HG02970 (cell line): ENCODE measurements around the gene MACROD2.
A peak's percentile ranks its signal among the peaks of the same experiment; 100 is the strongest.
"Not testable (repeated sequence)": the region's sequence is repeated elsewhere in the genome, so short reads cannot be mapped to it uniquely, and the experiment has no call there.

ENCODE experiments used
- ATAC-seq: cut with Tn5 transposase; IDR thresholded peaks from one replicate; pipeline ENCODE4 v1.9.1; 2021; ENCODE audit warnings: mild to moderate bottlenecking, moderate library complexity, moderate number of reproducible peaks; ENCODE audit not compliant: unreplicated experiment, low FRiP score

MACROD2 gene

DNA sequence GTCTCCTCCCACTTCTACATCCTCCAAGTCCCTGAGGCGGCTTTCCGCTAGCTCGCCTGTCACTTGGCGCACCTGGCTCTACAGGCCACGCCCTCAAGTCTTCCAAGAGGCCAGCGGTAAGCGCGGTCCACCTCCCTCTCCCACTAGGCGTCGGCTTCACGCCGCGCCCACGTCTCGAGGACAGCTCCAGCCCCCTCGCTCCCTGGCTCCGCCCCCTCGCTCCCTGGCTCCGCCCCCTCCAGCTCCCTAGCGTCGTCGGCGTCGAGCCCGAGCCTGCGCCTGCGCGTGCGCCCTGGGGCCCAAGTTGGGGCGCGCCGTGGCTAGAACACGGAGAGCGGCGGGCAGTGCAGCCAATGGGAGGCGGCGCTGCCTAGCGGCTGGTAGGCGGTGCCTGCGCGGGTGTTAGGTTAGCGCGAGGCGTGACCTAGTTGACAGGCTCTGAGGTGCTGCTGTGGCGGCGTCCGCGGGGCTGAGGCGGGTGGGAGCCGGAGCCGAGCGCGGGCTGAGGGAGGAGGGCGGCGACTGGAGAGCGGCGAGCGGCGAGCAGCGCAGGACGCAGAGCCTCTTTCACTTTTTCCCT is at the start of gene MACROD2:
Gene MACROD2 (plus strand): TSS at position 431 of the 580 bp plus-strand sequence.
- no peak for ATAC-seq

DNA sequence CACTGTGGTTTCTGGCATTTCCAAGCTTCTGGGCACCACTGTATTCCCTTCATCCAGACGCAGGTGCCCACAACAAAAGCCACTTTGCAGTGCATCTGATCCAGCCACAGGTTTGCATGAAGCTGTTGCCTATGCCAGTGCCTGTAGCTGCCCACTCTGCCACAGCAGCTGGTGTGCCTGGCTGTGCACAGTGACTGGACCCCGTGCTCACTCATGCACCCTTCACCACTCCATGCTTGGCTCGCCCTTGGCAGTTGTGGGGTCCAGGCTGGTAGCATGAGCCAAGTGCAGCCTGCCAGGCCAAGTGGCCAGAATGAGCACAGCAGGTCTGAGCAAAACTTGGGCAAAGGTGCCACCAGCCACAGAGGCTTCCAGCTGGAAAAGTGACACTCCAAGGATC is 47.6 kb upstream of the MACROD2 start:
- no peak for ATAC-seq

DNA sequence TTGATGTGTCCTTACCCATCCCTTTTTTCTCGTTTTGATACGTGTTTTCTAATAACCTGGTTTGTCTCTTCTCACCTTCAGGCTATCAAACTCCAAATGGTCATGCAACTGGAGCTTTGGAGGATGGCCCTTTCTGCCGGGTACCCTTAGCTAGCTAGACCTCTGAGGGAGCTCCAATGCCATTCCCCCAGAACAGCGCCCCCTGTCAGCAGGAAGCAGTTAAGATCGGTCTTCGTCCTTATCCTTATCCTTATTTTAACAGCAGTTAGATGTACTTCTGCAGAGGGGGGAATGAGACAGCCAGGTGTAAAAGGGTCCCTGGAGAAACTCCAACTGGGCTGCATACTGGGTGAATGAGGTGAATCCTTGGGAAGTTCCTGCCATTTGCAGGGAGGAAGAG is 42.1 kb upstream of the MACROD2 start:
- ATAC-seq, result no peak

DNA sequence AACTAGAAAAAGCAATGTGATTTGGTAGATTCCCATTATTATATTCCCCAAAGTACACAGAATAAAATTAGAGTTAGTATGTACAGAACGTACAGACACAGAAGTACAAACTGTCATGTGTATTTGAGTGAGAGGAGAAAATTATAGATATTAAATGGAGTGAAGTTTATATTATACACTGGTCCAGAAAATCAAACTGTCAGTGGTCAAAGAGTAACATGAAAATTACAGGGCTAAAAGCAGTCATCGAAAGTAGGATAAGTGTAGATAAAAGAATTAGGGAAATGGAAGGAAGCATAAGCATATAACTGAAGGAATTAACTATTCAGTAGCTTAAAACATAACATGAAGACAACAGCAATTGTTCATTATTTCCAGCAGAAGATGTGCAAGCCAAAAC is 35.2 kb upstream of the MACROD2 start:
- no peak for ATAC-seq

DNA sequence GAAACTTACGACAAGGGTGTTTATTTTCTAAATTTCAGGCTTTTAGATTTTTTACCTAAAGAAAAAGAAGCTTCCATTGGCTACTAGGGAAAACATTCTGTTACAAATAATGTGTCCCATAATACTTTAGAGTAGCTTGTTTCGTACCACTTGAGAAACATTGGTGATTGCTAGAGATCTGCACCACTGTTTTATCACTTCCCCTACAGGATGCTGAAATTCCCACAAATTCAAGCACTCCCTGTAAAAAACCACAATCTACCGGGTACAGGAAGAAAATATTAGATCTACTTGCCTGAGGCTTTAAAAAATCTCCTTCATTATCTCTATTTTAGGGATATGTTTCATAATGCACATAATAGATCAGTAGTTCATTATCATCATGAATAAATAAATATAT is 34.8 kb upstream of the MACROD2 start:
- no peak for ATAC-seq

DNA sequence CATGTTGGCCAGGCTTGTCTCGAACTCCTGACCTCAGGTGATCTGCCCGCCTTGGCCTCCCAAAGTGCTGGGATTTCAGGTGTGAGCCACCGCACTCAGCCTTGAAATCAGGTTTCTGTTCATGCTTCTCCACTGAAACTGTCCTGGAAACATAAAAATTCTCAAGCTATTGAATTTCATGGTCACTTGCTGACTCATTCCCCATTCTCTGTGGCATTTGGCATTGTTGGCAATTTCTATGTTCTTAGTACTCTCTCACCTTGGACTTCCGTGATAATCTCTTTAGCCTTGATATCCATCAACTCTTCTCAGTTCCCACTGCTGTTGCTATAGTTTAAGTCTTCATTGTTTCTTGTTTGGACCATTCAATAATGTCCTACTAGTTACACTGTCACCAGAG is 11.1 kb upstream of the MACROD2 start:
- ATAC-seq, result no peak

DNA sequence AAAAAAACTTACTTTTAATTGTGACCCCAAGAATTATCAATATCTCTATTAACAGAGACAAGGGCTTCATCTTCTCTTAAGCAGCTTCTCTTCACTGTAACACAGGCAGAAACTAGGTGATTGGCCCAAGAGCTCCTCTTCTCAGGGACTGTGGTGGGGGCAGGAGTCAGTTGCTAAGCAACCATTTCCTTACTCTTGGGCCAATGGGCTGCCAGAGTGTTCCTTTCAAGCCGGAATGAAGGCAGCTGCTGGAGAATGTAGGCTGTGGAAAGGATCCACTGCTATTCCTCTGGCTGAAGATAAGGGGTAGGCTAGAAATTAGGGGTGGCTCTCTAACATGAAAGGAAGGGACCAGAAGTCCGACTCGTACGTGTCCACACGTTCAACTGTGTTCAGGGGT is 4.9 kb upstream of the MACROD2 start, which contains the start of gene SEL1L2:
Gene SEL1L2 (minus strand): TSS at position 150 of the 400 bp plus-strand sequence. CDS start 80 bp downstream, at position 70.
- no peak for ATAC-seq

DNA sequence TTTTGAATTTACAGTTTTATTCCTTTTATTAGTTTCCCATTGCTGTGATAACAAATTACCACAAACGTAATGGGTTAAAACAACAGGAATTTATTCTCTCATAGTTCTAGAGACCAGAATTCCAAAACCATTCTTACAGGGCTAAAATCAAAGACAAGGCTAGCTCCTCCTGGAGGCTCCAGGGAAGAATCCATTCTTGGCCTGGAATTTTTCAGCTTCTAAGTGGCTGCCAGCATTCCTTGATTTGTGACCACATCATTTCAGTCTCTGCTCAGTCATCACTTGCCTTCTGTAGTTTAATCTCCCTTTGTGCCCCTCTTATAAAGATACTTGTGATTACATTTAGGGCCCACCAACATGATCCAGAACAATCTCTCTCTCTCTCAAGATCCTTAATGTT is 4.0 kb upstream of the MACROD2 start:
- ATAC-seq, result no peak

DNA sequence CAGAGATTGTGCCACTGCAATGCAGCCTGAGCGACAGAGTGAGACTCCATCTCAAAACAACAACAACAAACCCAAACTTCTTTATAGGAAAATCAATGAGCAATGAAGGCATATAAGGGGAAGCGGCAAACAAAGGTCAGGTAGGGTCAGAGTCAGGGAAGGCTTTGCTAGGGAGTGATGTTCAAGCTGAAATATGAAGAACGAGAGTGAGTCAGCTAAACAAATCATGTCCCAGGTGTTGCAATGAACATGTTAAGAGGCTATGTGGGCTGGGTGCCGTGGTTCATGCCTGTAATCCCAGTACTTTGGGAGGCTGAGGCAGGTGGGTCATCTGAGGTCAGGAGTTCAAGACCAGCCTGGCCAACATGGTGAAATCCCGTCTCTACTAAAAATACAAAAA is 3.4 kb upstream of the MACROD2 start:
- ATAC-seq, result not testable (repeated sequence)

DNA sequence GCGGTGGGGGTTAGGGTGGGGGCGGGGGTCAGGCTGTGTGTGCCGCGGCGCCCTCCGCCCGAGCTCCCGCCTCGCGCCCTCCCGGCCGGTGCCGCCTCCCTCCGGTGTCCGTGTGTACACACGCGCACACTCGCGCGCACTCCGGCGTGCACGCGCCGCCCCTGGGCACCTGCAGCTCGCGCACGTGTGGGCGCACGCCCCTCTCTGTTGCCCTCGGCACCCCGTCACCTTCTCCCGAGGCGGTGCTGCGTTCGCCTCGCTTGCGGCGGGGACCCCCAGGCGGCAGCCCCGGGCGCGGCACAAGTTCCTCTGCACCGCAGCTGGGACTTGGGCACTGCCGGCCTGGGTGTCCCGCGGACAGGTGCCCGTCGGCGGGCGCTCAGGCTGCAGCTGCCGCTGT is 525 bp downstream of the MACROD2 start:
- no peak for ATAC-seq

DNA sequence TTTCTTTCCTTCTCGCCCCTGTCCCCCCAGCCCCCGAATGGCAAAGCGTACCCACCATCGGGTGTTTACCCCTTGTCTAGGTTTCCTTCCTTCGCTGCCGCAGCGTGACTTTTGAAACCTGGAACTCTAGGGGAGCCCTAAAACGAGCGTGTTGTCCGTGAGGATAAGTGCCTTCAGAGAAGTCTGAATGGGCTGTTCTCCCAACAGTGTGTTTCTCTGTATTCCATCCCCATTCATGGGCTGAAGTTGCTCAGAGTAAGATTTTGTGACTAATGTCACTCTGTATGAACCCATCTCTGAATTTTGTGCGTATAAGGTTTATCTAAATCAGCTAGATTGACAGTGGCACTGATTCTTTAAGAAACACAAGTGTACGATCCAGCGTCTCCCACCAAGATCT is 949 bp downstream of the MACROD2 start:
- no peak for ATAC-seq

DNA sequence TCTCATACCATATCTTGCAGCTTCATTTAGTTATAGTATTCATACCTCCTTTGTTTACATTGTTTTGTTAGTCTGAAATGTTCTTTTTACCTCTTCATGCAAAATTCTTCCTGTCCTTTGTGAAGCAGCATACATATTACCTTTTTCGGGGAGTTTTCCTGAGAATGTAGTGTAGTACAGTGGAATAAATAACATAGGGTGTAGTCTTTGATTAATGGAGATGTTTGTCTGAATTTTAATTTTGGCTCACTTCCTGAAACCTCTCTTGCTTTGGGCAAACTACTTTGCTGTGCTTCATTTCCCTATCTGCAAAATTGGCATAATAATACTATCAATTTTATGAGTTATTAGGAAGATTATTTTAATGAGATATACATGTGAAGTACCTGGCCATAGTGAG is 5.6 kb downstream of the MACROD2 start:
- no peak for ATAC-seq

DNA sequence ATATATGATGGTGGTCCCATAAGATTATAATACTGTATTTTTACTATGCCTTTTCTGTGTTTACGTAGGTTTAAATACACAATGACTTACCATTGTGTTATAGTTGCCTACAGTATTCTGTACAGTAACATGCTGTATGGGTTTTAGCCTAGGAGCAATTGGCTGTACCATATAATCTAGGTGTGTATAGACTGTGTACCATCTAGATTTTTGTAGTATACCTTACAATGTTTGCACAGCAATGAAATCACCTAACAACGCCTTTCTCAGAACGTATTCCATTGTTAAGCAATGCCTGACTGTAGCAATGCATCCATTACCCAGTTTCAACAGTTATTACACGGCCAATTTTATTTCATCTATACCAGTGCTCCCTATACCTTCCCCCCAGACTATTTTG is 10.7 kb downstream of the MACROD2 start:
- ATAC-seq, result no peak

DNA sequence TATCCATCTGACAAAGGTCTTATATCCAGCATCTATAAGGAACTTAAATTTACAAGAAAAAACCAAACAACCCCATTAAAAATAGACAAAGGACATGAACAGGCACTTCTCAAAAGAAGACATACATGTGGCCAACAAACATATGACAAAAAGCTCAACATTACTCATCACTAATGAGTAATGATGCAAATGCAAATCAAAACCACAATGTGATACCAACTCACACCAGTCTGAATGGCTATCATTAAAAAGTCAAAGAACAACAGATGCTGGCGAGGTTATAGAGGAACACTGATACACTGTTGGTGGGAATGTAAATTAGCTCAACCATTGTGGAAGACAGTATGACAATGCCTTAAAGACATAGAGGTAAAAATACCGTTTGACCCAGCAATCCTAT is 13.9 kb downstream of the MACROD2 start:
- no peak for ATAC-seq

DNA sequence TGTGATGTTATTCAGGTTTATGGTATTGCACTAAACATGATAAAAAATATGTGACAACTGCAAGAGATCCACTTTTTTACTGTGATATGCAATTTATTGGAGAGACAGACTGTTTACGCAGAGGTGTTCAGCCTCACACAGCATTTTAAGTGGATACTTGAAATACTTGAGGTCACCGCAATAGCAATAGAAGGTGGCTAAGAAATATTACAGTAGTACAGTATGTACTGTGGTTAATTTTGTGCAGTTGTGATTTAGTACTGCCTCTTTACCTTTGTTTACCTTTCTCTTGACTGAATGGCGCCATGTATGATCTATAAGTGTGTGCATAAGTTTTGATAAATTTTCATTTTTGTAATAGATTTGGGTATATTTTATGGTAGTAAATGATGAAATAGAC is 17.4 kb downstream of the MACROD2 start:
- no peak for ATAC-seq

DNA sequence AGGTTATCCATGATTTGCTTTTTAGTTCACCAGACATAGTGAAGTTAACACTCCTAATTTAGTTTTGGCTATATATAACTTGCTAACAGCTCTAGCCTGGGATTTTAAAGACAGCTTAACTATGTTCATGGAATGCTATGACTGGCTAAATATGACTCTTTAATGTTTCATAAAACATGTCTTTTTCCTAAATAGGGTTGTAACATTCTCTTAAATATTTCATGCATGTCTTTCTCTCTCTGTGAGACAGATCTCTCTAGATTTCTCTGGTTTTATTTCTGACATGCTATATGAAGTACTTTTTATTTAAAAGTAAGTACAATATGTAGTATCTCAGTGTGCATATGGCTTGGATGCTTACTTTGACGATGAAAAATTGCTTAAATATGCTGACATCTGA is 35.7 kb downstream of the MACROD2 start:
- no peak for ATAC-seq

DNA sequence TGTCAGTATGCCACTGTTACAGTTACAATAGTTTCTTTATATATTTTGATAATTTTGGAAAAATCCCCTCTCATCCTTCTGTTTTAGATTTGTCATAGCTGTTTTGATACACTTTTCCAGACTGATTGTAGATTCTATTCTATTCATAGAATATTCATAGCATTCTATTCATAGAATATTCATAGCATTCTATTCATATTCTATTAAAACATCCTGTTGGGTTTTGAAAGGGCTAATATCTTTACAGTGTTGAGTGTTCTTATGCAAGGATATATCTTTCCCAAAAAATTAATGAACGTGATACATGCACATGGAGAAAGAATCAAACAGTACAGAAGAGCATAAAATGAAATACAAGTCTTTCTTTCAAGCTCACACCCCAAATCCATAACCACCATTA is 38.0 kb downstream of the MACROD2 start:
- no peak for ATAC-seq

DNA sequence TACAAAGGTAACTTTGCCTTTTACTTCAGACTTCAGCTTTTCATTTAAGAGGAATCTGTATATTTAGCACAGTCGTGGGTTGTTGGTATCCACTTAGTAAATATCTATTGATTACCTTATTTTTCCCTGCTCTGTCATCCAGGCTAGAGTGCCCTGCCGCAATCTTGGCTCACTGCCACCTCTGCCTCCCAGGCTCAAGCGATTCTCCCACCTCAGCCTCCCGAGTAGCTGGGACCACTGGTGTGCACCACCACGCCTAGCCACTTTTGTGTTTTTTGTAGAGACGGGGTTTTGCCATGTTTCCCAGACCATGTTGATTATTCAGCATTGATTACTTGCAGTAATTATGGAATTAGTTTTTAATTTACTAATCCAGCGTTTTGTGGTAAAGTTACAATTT is 41.3 kb downstream of the MACROD2 start:
- no peak for ATAC-seq

DNA sequence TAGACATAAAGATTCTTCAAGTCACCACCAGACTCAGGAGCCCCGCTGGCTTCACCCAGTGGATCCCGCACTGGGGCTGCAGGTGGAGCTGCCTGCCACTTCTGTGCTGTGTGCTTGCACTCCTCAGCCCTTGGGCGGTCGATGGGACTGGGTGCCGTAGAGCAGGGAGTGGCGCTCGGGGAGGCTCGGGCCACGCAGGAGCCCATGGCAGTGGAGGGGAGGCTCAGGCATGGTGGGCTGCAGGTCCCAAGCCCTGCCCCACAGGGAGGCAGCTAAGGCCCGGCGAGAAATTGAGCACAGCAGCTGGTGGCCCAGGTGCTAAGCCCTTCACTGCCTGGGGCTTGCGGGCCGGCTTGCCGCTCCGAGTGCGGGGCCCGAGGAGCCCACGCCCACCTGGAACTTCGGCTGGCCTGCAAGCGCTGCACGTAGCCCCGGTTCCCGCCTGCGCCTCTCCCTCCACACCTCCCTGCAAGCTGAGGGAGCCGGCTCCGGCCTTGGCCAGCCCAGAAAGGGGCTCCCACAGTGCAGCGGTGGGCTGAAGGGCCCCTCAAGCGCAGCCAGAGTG is 49.5 kb downstream of the MACROD2 start:
- not testable (repeated sequence) for ATAC-seq

DNA sequence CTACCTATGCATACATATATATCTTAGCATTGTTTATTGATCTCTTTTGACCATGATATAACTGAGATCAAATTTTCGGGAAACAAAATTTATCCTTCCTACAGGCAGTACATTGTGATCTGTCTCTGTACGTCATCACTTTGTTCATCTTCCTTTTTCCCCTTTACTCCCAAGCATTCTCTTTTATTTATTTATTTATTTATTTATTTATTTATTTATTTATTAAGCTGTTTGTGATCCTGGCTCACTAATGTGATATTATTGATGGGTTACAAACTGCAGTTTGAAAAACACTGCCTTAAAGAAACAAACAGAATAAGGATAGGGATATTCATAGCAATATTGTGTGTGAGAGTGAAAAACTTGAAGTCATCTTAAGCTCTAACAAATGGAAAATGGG is 51.2 kb downstream of the MACROD2 start:
- ATAC-seq, result no peak

DNA sequence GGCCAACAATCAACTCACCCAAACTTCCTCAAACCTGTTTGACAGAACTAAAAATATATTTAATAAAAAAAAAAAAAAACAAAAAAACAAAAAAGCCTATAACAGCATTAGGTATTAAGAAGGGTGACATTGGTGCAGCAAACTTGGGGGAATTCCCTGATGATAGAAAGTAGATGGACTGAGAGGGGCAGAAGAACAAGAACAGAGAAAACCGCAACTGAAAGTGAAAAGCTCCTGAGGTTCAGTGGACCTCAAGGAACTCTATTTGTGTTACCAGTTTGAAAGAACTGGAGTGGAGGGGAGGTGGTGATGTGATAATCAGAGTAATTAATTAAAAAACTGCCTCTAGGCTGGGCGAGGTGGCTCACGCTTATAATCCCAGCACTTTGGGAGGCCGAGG is 53.8 kb downstream of the MACROD2 start:
- ATAC-seq, result peak; percentile 69

DNA sequence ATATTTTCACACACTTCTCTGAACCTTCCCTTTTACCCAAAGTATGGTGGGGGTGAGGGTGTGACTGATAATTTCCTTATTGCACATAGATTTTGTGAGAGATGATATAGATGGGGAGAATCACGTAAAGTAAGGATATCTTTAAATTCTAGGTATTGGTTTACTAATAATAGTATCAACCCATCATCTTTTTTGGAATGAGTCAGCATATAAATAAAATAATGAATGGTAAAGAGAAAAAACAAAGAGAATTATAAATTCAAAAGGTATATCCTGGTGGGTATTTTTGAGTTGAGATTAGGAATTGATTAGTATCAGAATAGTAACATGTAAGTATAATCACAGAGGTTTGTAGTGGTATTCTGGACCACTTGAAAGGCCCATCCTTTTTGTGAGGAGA is 56.1 kb downstream of the MACROD2 start:
- ATAC-seq, result no peak
